PFSK-1 (cell line): ENCODE measurements around the gene TOX4.

ENCODE experiments used
- FOXP2 ChIP-seq: optimal IDR thresholded peaks from 2 replicates; pipeline ENCODE3; 2011; ENCODE audit warnings: borderline replicate concordance, control low read depth, inconsistent platforms; ENCODE audit not compliant: insufficient read depth; ENCODE audit errors: extremely low read length, extremely low read depth
- POLR2AphosphoS5 ChIP-seq: IDR thresholded peaks from 2 replicates; pipeline ENCODE4 v1.6.1; 2012; ENCODE audit warnings: low read depth, mild to moderate bottlenecking, control low read depth, low read length, moderate library complexity
- REST ChIP-seq, 2 experiments: IDR thresholded peaks; 2 replicates each; pipeline versions ENCODE4 v1.6.1 to v1.8.0; 2011 to 2012; ENCODE audit warnings: low read depth in 2 of 2, low read length in 2 of 2, control low read depth in 1 of 2, inconsistent platforms in 1 of 2, mild to moderate bottlenecking in 1 of 2, moderate library complexity in 1 of 2; ENCODE audit not compliant: insufficient read depth in 1 of 2
- SIN3A ChIP-seq: IDR thresholded peaks from 2 replicates; pipeline ENCODE4 v1.6.1; 2012; ENCODE audit warnings: mild to moderate bottlenecking, low read length, moderate library complexity, borderline replicate concordance; ENCODE audit not compliant: insufficient read depth
- TAF1 ChIP-seq: IDR thresholded peaks from 2 replicates; pipeline ENCODE4 v1.6.1; 2012; ENCODE audit warnings: low read length, control low read depth, borderline replicate concordance; ENCODE audit not compliant: insufficient read depth

DNA sequence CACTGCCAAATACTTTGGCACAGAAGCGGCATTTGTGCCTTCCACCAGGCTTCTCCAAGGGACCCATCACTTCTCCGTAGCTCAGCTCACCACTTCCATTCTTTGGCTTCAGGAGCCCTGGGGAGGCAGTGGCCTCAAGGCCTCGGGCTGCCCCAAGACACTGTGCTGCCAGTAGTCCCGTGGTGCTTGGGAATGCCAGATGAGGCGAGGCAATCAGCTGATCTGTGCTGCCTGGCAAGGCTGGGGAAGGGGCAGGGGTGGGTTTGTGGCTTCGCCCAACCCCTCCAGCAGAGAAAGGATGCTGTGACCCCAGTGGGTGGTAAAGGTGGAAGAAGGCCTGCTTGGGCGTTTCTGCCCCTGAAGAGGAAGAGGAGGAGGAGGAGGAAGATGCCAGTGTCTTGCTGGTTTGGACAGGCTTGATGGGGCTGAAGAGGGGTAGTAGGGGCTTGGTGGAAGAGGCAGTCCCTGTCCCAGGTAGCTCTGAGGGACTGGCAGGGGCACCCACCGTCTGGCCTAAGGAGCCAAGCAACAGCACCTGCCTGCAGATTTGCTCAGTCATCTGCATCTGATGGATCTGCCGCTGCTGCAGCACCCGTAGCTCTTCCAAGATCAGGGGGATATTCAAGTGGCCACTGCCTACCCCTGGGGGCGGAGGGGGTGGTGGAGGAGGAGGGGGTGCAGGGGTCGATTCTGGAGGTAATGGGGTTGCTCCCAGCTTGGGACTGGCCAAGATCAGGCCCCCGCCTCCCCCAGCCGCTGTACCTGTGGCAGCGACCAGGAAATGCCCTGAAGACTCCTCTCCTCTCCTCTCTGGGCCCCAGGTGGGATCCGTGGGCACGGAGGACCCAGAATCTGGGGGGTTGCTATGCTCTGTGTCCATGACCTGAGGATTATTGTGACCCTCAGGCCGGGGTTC, 47.8 kb downstream of the TOX4 start:
- TF ChIP-seq TAF1 (no peak), POLR2AphosphoS5 (no peak), REST (IDR thresholded peaks at IDR 0.05; ENCODE audit: insufficient read depth in 1 of 2, low read depth in 2 of 2, low read length in 2 of 2) (no peak), SIN3A (no peak), FOXP2 (no peak)
